ENCODE data around the gene NKIRAS2. TPM values are rescaled to one million over a fixed set of nuclear protein-coding genes. Genes with fewer than 3 reads are reported as not detected.

The NKIRAS2 gene
- total RNA-seq, 1 donor from 2014 or later, result 60.2 TPM

DNA sequence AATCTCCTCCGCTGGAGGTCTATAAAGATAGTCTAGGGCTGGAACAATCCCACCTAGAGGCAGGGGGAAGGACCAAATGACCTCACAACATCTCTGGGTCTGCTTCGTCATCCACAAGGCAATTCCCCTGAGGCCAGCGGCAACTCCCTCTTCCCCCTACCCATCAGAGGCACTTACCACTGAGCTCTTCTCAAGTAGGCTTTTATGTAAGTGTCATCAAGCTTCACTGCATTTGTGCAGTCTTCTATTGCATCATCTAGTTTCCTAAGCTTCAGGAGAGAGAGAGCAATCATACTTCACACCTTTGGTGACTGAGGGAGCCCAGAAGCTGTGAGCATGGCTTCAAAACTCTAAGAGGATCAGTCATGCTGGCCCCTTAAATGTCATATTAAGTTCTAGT is 32.2 kb upstream of the NKIRAS2 start:
- no peak overlapping the region for H3K4me3 Mint-ChIP-seq
- H3K4me1 Mint-ChIP-seq, result peaks cover 3% of the 10 kb centered on the region
- no peaks in the 10 kb centered on the region for H3K27me3 Mint-ChIP-seq (ENCODE audit: low read depth)
- H3K9me3 Mint-ChIP-seq, result no peaks in the 10 kb centered on the region
- H3K27ac Mint-ChIP-seq (ENCODE audit: unreplicated experiment), result no peak overlapping the region
- DNase-seq (ENCODE audit: low read depth, low spot score), result no peak
- TF ChIP-seq, protein P1, sequence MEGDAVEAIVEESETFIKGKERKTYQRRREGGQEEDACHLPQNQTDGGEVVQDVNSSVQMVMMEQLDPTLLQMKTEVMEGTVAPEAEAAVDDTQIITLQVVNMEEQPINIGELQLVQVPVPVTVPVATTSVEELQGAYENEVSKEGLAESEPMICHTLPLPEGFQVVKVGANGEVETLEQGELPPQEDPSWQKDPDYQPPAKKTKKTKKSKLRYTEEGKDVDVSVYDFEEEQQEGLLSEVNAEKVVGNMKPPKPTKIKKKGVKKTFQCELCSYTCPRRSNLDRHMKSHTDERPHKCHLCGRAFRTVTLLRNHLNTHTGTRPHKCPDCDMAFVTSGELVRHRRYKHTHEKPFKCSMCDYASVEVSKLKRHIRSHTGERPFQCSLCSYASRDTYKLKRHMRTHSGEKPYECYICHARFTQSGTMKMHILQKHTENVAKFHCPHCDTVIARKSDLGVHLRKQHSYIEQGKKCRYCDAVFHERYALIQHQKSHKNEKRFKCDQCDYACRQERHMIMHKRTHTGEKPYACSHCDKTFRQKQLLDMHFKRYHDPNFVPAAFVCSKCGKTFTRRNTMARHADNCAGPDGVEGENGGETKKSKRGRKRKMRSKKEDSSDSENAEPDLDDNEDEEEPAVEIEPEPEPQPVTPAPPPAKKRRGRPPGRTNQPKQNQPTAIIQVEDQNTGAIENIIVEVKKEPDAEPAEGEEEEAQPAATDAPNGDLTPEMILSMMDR (conservative IDR thresholded peaks at IDR 0.05), result no peak
- H3K36me3 Mint-ChIP-seq (ENCODE audit: low read depth), result peaks cover 11% of the 10 kb centered on the region

DNA sequence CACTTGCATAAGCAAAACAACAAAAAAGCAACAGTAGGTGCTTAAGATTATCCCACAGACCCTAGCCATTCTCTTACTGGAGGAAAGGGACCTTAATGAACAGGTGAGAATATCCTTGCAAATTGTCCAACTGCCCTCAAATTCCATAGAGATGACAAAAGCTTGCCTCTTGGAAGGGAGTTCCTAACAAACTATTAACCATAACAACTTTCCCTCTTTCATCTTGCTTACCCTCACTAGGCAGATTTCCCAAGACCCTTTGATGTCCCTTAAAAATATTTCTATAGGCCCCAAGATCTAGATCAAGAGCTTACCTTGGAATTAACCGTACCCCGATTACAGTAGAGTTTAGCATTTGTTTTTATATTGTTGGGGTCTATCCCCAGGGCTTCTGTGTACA is 31.5 kb upstream of the NKIRAS2 start:
- H3K27ac Mint-ChIP-seq (ENCODE audit: unreplicated experiment), result no peak overlapping the region
- no peak overlapping the region for H3K4me3 Mint-ChIP-seq
- peaks cover 7% of the 10 kb centered on the region for H3K4me1 Mint-ChIP-seq
- DNase-seq (ENCODE audit: low read depth, low spot score), result no peak
- peaks cover 12% of the 10 kb centered on the region for H3K36me3 Mint-ChIP-seq (ENCODE audit: low read depth)
- no peaks in the 10 kb centered on the region for H3K9me3 Mint-ChIP-seq
- TF ChIP-seq, protein P1 (conservative IDR thresholded peaks at IDR 0.05), result no peak
- no peaks in the 10 kb centered on the region for H3K27me3 Mint-ChIP-seq (ENCODE audit: low read depth)

DNA sequence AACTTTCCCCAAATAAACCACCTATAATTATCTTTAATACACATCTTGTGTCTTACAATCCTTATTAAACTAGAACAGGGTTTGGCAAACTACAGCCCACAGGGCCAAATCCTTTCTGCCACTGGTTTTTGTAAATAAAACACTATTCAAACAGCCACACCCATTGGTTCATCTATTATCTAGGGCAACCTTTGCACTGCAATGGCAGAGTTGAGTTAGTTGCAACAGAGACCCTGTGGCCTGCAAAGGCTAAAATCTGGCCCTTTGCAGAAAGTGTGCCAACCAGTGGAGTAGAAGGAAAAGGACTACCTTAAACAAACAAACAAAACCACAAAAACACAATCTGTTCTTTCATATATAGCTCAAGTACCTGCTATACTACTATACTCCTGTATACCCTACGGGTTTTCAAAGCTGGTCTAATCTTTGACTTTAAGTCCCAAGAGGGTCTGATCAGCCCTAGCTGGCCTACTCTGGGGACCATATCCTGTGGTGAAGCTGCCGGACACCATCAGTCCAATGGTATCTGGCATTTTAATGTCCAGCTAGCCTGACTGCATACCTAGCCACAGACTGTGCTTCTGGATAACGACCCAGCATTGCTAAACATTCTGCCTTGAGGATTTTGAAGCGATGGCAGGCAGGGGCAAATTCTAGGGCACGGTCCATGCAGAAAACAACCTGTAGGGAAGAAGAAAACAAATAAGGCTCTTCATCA is 30.0 kb upstream of the NKIRAS2 start:
- H3K9me3 Mint-ChIP-seq, result no peaks in the 10 kb centered on the region
- no peaks in the 10 kb centered on the region for H3K27me3 Mint-ChIP-seq (ENCODE audit: low read depth)
- H3K4me1 Mint-ChIP-seq, result peaks cover 7% of the 10 kb centered on the region
- DNase-seq (ENCODE audit: low read depth, low spot score), result no peak
- TF ChIP-seq, protein P1 (conservative IDR thresholded peaks at IDR 0.05), result no peak
- no peak overlapping the region for H3K4me3 Mint-ChIP-seq
- H3K36me3 Mint-ChIP-seq (ENCODE audit: low read depth), result peaks cover 7% of the 10 kb centered on the region
- no peak overlapping the region for H3K27ac Mint-ChIP-seq (ENCODE audit: unreplicated experiment)

DNA sequence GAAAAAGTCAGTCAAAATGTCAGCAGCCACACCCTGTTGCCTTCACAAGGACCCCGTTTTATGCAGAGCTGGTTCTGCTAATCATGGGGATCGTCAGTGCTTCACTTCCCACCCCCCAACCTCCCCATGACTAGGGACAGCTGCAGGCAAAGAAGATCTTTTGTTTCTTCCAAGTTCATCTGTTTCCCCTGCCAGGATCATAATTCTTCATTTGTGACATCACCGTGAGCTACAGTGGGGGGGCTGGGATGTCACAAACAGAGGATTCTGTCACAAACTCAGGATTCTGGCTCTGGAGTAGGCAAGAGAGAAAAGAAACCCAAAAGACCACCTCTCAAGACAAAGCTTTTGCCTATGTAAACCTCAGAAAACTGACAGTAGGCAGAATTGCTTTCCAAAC is 27.3 kb upstream of the NKIRAS2 start:
- no peak for DNase-seq (ENCODE audit: low read depth, low spot score)
- no peak overlapping the region for H3K4me3 Mint-ChIP-seq
- H3K4me1 Mint-ChIP-seq, result peaks cover 7% of the 10 kb centered on the region
- H3K27ac Mint-ChIP-seq (ENCODE audit: unreplicated experiment), result peak overlapping the region; percentile 23
- H3K27me3 Mint-ChIP-seq (ENCODE audit: low read depth), result no peaks in the 10 kb centered on the region
- no peaks in the 10 kb centered on the region for H3K9me3 Mint-ChIP-seq
- TF ChIP-seq, protein P1 (conservative IDR thresholded peaks at IDR 0.05), result no peak
- H3K36me3 Mint-ChIP-seq (ENCODE audit: low read depth), result peaks cover 14% of the 10 kb centered on the region

DNA sequence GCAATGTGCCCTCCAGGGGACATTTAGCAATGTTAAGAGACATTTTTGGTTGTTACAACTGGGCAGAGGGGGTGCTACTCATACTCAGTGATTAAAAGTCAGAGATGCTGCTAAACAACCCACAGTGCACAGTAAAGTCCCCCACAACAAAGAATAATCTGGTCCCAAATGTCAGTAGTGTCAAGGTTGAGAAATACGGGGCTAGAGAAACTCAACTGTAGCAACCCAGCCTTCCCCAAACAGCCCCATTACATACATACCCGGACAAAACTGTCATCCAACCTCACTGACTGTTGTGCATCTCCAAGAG is 23.1 kb upstream of the NKIRAS2 start:
- no peaks in the 10 kb centered on the region for H3K27me3 Mint-ChIP-seq (ENCODE audit: low read depth)
- no peak overlapping the region for H3K27ac Mint-ChIP-seq (ENCODE audit: unreplicated experiment)
- peaks cover 15% of the 10 kb centered on the region for H3K36me3 Mint-ChIP-seq (ENCODE audit: low read depth)
- DNase-seq (ENCODE audit: low read depth, low spot score), result no peak
- no peak overlapping the region for H3K4me3 Mint-ChIP-seq
- TF ChIP-seq, protein P1 (conservative IDR thresholded peaks at IDR 0.05), result no peak
- H3K9me3 Mint-ChIP-seq, result no peaks in the 10 kb centered on the region
- H3K4me1 Mint-ChIP-seq, result peaks cover 7% of the 10 kb centered on the region

All from neural crest cell (in vitro differentiated cells).